Brain microvascular endothelial cell (primary cell): Measurements from ENCODE around the gene PTMA.
A peak's percentile ranks its signal among the peaks of the same experiment; 100 is the strongest.

Experiments used
- DNase-seq: peaks from one replicate; pipeline ENCODE4 v3.0.0-alpha.2; 2020
- H3K27ac ChIP-seq: fragments of 250-450 bp; sonication (Bioruptor Pico); 2 replicates; pipeline ENCODE4 v1.5.1; 2020; ENCODE audit warnings: mild to moderate bottlenecking, moderate library complexity
- H3K27me3 ChIP-seq: fragments of 250-450 bp; sonication (Bioruptor Pico); replicated peaks from 2 replicates; pipeline ENCODE4 v1.5.1; 2020; ENCODE audit warnings: mild to moderate bottlenecking
- H3K36me3 ChIP-seq: fragments of 250-450 bp; sonication (Bioruptor Pico); replicated peaks from 2 replicates; pipeline ENCODE4 v1.5.1; 2020; ENCODE audit warnings: mild to moderate bottlenecking
- H3K4me3 ChIP-seq: 2 replicates; pipeline ENCODE4 v1.5.1; 2011; ENCODE audit warnings: low read depth, mild to moderate bottlenecking, control low read depth, low read length, moderate library complexity
- in situ Hi-C: cut with HindIII; loops from 2 replicates; pipeline ENCODE4 v1.10.0; 2017; ENCODE audit warnings: low sequenced_read_pairs, low pct_ligation_motif_present
- TF ChIP-seq, protein P1 (sequence below): IDR thresholded peaks from 2 replicates; pipeline ENCODE4 v1.5.1; 2011; ENCODE audit warnings: low read depth, mild to moderate bottlenecking, moderate library complexity, low read length, control low read depth, inconsistent platforms; ENCODE audit errors: missing control alignments

Gene PTMA

DNA sequence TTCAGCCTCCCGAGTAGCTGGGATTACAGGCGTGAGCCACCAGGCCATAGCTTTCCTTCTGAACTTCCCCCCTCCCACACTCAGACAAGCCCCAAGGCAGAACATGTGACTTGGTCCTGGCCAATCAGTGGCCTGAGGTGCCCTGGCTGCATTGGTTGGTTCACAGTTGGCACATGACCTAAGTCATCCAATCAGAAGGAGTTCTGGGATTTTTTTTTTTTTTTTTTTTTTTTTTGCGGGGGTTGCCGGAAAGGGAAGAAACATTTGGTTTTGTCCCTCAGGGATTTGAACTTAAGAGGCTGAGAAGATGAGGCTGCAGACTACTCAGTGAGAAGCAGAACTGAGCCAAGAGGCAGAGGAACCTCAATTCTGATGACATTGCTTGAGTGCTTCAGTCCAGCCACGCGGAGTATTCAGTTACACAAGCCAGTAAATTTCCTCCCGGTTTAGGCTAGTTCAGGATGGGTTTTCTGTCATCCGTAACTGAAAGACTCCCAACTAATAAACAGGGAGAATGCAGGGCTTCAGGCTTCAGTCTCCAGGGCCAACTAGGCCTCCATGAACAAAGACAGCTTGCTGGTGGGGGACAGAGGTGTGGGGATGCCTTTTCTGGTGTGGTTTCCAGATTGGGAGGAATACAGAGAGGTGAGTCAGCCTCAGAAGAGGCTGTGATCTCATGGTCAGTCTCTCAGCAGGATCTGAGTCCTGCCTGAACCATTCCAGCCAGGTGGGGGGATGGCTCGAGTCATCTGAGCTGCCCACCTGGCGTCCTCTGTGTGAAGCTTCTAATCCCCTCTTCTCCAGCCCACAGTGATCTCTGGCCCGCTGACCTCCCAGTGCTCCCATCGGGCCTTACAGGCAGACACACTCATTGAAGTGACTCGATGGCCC, 9.2 kb downstream of the PTMA start:
- peaks cover 4% of the 10 kb centered on the region for H3K36me3 ChIP-seq
- H3K27me3 ChIP-seq: no peaks in the 10 kb centered on the region
- DNase-seq: peak; percentile 87
- H3K27ac ChIP-seq: peak overlapping the region; percentile 65
- no peak overlapping the region for H3K4me3 ChIP-seq
- in situ Hi-C loops: no loop called here
- TF ChIP-seq, protein P1, sequence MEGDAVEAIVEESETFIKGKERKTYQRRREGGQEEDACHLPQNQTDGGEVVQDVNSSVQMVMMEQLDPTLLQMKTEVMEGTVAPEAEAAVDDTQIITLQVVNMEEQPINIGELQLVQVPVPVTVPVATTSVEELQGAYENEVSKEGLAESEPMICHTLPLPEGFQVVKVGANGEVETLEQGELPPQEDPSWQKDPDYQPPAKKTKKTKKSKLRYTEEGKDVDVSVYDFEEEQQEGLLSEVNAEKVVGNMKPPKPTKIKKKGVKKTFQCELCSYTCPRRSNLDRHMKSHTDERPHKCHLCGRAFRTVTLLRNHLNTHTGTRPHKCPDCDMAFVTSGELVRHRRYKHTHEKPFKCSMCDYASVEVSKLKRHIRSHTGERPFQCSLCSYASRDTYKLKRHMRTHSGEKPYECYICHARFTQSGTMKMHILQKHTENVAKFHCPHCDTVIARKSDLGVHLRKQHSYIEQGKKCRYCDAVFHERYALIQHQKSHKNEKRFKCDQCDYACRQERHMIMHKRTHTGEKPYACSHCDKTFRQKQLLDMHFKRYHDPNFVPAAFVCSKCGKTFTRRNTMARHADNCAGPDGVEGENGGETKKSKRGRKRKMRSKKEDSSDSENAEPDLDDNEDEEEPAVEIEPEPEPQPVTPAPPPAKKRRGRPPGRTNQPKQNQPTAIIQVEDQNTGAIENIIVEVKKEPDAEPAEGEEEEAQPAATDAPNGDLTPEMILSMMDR: no peak

DNA sequence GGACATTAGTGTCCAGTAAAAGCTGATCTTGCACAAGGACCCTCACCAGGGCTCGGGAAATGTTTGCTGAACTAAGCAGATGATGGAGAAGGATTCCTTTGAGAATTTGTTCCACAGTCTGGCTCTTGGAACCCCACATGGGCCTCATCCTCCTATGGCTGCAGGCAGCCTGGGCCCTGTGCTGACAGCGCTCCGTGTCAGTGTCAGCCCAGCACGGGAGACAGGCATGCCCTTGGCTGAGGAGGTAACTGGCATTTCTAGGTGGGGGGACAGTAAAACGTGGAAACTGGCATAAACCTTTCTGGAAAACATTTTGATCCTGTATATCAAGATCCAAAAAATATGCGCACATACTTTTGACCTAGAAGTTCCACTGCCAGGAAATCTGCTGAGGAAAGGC, 10.5 kb downstream of the PTMA start:
- Histone ChIP-seq H3K36me3 (no peaks in the 10 kb centered on the region), H3K4me3 (no peak overlapping the region), H3K27ac (no peak overlapping the region), H3K27me3 (no peaks in the 10 kb centered on the region)
- in situ Hi-C loops: no loop called here
- TF ChIP-seq, protein P1: no peak
- DNase-seq: no peak

DNA sequence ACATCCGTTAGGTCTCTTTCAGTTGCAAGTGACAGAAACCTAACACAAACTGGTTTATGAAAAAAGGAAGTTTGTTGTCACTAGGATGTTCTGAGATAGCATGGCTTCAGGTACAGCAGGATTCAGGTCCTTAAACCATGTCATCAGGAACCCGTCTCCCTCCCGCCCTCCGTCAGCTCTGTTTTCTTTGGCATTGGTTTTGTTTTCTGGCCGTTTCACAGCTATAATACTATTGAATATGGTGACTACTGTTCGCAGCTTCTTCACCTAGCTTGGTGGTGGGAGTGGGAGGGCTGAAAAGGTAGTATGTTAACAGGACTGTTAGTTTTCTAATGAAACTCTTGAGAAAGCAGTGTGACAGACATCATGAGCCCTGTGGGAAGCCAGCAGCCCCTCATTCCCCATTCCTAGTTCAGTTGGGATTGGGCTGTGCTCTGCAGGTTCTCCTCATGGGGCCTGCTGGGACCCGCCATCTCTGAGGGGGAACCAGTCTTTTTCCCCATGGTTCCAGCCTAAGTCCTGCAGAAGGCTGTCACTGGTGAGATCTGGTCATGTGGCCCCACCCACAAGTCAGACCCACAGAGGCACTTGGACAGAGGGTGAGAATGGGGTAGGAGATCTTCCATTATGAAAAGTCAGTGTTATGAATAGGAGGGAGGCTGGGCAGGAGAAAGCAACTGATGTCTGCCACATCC, 12.1 kb downstream of the PTMA start:
- no peak for DNase-seq
- Histone ChIP-seq H3K27me3 (no peaks in the 10 kb centered on the region), H3K27ac (no peak overlapping the region), H3K4me3 (no peak overlapping the region), H3K36me3 (no peaks in the 10 kb centered on the region)
- TF ChIP-seq, protein P1: no peak
- in situ Hi-C loops: no loop called here

DNA sequence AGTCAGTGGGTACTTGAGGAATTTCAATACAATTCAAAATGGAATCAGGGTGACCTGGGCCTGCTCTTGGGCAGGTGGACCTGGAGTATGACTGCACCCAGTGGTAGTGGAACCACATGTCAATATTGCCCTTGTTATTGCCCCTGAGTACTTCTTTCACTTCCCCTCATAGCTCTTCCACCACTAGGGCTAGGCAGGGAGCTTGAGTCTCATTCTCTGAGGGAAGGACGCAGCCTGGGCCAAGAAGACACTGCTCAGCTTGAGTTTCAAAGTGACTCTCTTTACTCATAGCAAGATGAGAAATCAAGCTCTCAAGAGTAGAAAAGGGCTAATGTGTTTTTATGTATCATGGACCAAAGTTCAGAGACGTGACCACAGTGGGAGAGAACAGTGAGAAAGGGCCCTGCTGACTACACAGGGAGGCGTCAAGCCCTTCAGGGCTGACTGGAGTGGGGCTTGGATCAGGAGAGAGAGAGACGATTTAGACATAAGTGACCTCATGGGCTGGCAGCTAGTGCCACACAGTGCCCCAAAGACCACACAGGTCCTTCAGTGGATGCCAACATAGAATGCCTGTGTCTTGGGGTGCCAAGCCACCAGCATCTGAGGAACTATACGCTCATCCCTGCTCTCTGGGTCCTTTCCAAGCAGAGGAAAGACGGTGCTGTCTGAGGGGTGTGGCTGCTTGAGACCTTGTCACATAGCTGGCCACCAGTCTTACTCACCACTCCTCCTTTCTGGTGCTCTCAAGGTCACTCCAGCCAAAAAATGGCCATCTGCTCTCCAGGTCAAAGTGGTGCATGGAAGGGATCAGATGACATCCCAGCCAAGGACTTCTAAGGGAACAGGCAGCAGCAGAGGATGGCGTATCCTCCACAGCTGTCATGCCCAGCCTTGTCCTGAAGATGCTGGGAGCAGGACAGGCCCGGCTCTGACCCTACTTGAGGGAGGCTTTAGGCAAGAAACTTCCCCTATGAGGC, 13.0 kb downstream of the PTMA start:
- Histone ChIP-seq H3K4me3 (no peak overlapping the region), H3K36me3 (no peaks in the 10 kb centered on the region), H3K27ac (no peak overlapping the region), H3K27me3 (no peaks in the 10 kb centered on the region)
- DNase-seq: no peak
- in situ Hi-C loops: no loop called here
- TF ChIP-seq, protein P1: no peak

DNA sequence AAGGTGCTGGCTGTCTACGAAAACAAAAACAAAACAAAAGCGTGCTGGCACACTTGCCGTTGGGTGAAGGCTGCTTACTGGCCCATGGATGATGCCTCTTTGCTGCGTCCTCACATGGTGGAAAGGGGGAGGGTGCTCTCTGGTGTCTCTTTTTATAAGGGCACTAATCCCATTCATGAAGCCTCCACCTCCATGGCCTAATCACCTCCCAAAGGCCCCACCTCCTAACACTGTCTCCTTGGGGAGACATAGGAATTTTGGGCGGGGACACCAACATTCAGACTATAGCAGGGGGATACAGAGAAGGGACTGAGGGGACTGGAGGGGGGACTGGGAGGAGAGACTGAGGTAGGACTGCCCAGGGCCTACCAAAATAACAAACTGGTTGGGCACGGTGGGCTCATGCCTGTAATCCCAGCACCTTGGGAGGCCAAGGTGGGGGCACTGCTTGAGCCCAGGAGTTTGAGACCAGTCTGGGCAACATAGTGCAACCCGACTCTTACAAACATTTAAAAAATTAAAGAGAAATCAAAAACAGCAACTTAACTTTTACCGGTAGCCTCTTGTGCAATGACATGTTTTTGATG, 14.5 kb downstream of the PTMA start:
- no peak for DNase-seq
- TF ChIP-seq, protein P1: no peak
- H3K36me3 ChIP-seq: no peaks in the 10 kb centered on the region
- no peak overlapping the region for H3K4me3 ChIP-seq
- in situ Hi-C loops: no loop called here
- H3K27me3 ChIP-seq: no peaks in the 10 kb centered on the region
- H3K27ac ChIP-seq: no peak overlapping the region
